Liver (tissue), 9 donors: ENCODE results near the gene SNX19. TPM values are rescaled to one million over a fixed set of nuclear protein-coding genes. Genes with fewer than 3 reads are reported as not detected.

Experiments used
- DNase-seq: peaks from one replicate; pipeline ENCODE4 v3.0.0-alpha.2; 2017; ENCODE audit warnings: low spot score
- H3K27ac ChIP-seq, 2 donors: one replicate each; pipeline ENCODE4 v1.7.0; 2013; ENCODE audit warnings: inconsistent platforms in 2 of 2, low read length in 2 of 2, control low read depth in 1 of 2, low read depth in 1 of 2, mild to moderate bottlenecking in 1 of 2
- H3K27me3 ChIP-seq, 4 donors: one replicate each; pipeline versions ENCODE4 v1.6.1 to v1.7.0; 2013; ENCODE audit warnings: low read length in 3 of 4, inconsistent platforms in 1 of 4, mild to moderate bottlenecking in 1 of 4, moderate library complexity in 1 of 4; ENCODE audit not compliant: control insufficient read depth in 4 of 4, insufficient read depth in 4 of 4
- H3K36me3 ChIP-seq, 4 donors: one replicate each; pipeline versions ENCODE4 v1.6.1 to v1.7.0; 2013; ENCODE audit warnings: low read length in 3 of 4, mild to moderate bottlenecking in 3 of 4, low read depth in 1 of 4, moderate library complexity in 1 of 4; ENCODE audit not compliant: control insufficient read depth in 4 of 4, insufficient read depth in 3 of 4
- H3K4me1 ChIP-seq, 4 donors: one replicate each; pipeline versions ENCODE4 v1.6.1 to v1.7.0; 2013; ENCODE audit warnings: low read length in 3 of 4, mild to moderate bottlenecking in 3 of 4, moderate library complexity in 1 of 4; ENCODE audit not compliant: control insufficient read depth in 4 of 4, insufficient read depth in 4 of 4
- H3K4me3 ChIP-seq, 3 donors: one replicate each; pipeline versions ENCODE4 v1.6.1 to v1.7.0; 2013; ENCODE audit warnings: low read length in 3 of 3, control low read depth in 1 of 3, low read depth in 1 of 3, mild to moderate bottlenecking in 1 of 3
- H3K9ac ChIP-seq, 2 donors: one replicate each; pipeline ENCODE4 v1.7.0; 2013; ENCODE audit warnings: low read length in 2 of 2, mild to moderate bottlenecking in 2 of 2, moderate library complexity in 2 of 2, control low read depth in 1 of 2, low read depth in 1 of 2
- H3K9me3 ChIP-seq, 4 donors: one replicate each; pipeline versions ENCODE4 v1.6.1 to v1.7.0; 2013; ENCODE audit warnings: low read length in 3 of 4; ENCODE audit not compliant: control insufficient read depth in 4 of 4
- EGR1 ChIP-seq, 2 donors: IDR thresholded peaks; 2 replicates each; pipeline ENCODE4 v1.6.1; 2016 to 2018; ENCODE audit warnings: antibody characterized with exemption in 2 of 2, low read depth in 2 of 2
- FOXA1 ChIP-seq: IDR thresholded peaks from 2 replicates; pipeline ENCODE4 v1.6.1; 2016; ENCODE audit warnings: antibody characterized with exemption
- FOXA2 ChIP-seq: IDR thresholded peaks from 2 replicates; pipeline ENCODE4 v1.6.1; 2016; ENCODE audit warnings: antibody characterized with exemption
- GABPA ChIP-seq, 2 donors: IDR thresholded peaks in 1 of 2; conservative IDR thresholded peaks in 1 of 2; 2 replicates each; pipeline ENCODE4 v1.6.1; 2016; ENCODE audit warnings: antibody characterized with exemption in 2 of 2, mild to moderate bottlenecking in 1 of 2, moderate library complexity in 1 of 2
- HNF4A ChIP-seq, 2 donors: conservative IDR thresholded peaks; 2 replicates each; pipeline ENCODE4 v1.6.1; 2016; ENCODE audit warnings: antibody characterized with exemption in 2 of 2, mild to moderate bottlenecking in 2 of 2
- HNF4G ChIP-seq: IDR thresholded peaks from 2 replicates; pipeline ENCODE4 v1.6.1; 2016; ENCODE audit warnings: antibody characterized with exemption
- JUND ChIP-seq, 2 donors: IDR thresholded peaks; 2 replicates each; pipeline ENCODE4 v1.6.1; 2016; ENCODE audit warnings: antibody characterized with exemption in 2 of 2
- NR2F2 ChIP-seq: IDR thresholded peaks from 2 replicates; pipeline ENCODE4 v1.6.1; 2016; ENCODE audit warnings: antibody characterized with exemption
- RAD21 ChIP-seq, 2 donors: IDR thresholded peaks; 2 replicates each; pipeline ENCODE4 v1.6.1; 2016; ENCODE audit warnings: antibody characterized with exemption in 2 of 2, mild to moderate bottlenecking in 2 of 2
- RXRA ChIP-seq, 2 donors: IDR thresholded peaks; 2 replicates each; pipeline ENCODE4 v1.6.1; 2017 to 2018; ENCODE audit warnings: antibody characterized with exemption in 2 of 2, mild to moderate bottlenecking in 1 of 2
- SP1 ChIP-seq: IDR thresholded peaks from 2 replicates; pipeline ENCODE4 v1.6.1; 2018; ENCODE audit warnings: antibody characterized with exemption, mild to moderate bottlenecking
- TAF1 ChIP-seq: conservative IDR thresholded peaks from 2 replicates; pipeline ENCODE4 v1.6.1; 2016; ENCODE audit warnings: antibody characterized with exemption, mild to moderate bottlenecking
- YY1 ChIP-seq: IDR thresholded peaks from 2 replicates; pipeline ENCODE4 v1.6.1; 2016; ENCODE audit warnings: antibody characterized with exemption, mild to moderate bottlenecking
- WGBS: extraction: QIAGEN DNeasy Blood & Tissue Kit; methylation state at CpG from one replicate; pipeline ENCODE4 v1.1.7; 2013; 5-methylcytosine and 5-hydroxymethylcytosine counted together
- polyA plus RNA-seq, 2 donors: library from polyadenylated mRNA; stranded (reverse) in 1 of 2; unstranded in 1 of 2; fragments of 200-250 nt in 1 of 2; fragments of >200 nt in 1 of 2; fragmentation: Nextera tagmentation in 1 of 2; extraction: Ambion mirVana in 1 of 2; gene quantifications; one replicate each; pipeline versions ENCODE4 v1.2.1 to v1.2.3, GENCODE V29; 2013 to 2015
- total RNA-seq, 2 donors: library from RNA; depleted of rRNA; stranded (reverse); fragments of >200 nt; gene quantifications; one replicate each; pipeline ENCODE4 v1.2.3, GENCODE V29; 2014
- TF ChIP-seq, protein P1 (sequence below): IDR thresholded peaks from 2 replicates; pipeline ENCODE4 v1.6.1; 2016; ENCODE audit warnings: antibody characterized with exemption, mild to moderate bottlenecking
- TF ChIP-seq, protein P2 (sequence below): fragments of 150-350 bp; IDR thresholded peaks from 2 replicates; pipeline ENCODE4 v1.5.1; 2017; ENCODE audit warnings: improper control_type of control experiment, low read depth, low read length; ENCODE audit not compliant: missing input control
- TF ChIP-seq, protein P3 (sequence below): IDR thresholded peaks from 2 replicates; pipeline ENCODE4 v1.6.1; 2016; ENCODE audit warnings: antibody characterized with exemption
- TF ChIP-seq, protein P4 (sequence below): IDR thresholded peaks from 2 replicates; pipeline ENCODE4 v1.6.1; 2016; ENCODE audit warnings: antibody characterized with exemption
- TF ChIP-seq, protein P5 (sequence below): IDR thresholded peaks from 2 replicates; pipeline ENCODE4 v1.6.1; 2016; ENCODE audit warnings: antibody characterized with exemption
- donor health status: healthy.
- donor health status: healthy.
- donor health status: healthy.
- donor health status: healthy.
- donor health status: healthy.

SNX19 gene
- total and polyA plus RNA-seq, 4 donors, result 16.5 to 94.5 (median 32.7) TPM

DNA sequence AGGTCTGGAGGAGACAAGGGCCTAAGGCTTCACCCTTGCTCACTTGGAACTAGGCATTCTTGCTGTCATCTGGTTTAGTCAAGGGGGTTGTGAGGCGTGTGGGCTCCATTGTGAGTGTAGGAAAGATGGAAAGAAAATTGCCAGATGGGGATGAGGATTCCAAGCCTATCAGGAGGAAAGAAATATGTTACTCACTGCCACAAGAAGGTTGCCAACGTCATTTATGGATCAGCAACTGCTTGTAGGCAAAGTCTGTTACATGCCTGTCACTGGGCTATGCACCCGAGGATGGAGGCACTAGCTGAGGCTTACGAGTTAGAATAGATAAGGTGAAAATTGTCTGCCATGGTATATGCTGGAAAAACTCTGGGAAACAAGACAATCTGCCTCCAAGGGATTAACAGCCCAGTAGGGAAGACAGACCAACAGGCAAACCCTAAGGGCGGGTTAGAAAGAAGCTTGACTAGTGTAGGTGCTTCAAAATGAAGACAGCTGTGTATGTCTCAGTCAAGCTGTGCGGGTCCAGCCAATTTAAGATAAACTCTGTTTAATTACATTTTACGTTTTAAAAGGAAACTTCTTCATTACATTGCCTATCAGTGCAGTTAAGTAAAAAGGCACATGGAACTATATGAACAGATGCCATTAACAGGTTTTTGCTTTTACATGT, 47.4 kb downstream of the SNX19 start (continued):
- TF ChIP-seq, protein P1, sequence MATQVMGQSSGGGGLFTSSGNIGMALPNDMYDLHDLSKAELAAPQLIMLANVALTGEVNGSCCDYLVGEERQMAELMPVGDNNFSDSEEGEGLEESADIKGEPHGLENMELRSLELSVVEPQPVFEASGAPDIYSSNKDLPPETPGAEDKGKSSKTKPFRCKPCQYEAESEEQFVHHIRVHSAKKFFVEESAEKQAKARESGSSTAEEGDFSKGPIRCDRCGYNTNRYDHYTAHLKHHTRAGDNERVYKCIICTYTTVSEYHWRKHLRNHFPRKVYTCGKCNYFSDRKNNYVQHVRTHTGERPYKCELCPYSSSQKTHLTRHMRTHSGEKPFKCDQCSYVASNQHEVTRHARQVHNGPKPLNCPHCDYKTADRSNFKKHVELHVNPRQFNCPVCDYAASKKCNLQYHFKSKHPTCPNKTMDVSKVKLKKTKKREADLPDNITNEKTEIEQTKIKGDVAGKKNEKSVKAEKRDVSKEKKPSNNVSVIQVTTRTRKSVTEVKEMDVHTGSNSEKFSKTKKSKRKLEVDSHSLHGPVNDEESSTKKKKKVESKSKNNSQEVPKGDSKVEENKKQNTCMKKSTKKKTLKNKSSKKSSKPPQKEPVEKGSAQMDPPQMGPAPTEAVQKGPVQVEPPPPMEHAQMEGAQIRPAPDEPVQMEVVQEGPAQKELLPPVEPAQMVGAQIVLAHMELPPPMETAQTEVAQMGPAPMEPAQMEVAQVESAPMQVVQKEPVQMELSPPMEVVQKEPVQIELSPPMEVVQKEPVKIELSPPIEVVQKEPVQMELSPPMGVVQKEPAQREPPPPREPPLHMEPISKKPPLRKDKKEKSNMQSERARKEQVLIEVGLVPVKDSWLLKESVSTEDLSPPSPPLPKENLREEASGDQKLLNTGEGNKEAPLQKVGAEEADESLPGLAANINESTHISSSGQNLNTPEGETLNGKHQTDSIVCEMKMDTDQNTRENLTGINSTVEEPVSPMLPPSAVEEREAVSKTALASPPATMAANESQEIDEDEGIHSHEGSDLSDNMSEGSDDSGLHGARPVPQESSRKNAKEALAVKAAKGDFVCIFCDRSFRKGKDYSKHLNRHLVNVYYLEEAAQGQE, result no peak

DNA sequence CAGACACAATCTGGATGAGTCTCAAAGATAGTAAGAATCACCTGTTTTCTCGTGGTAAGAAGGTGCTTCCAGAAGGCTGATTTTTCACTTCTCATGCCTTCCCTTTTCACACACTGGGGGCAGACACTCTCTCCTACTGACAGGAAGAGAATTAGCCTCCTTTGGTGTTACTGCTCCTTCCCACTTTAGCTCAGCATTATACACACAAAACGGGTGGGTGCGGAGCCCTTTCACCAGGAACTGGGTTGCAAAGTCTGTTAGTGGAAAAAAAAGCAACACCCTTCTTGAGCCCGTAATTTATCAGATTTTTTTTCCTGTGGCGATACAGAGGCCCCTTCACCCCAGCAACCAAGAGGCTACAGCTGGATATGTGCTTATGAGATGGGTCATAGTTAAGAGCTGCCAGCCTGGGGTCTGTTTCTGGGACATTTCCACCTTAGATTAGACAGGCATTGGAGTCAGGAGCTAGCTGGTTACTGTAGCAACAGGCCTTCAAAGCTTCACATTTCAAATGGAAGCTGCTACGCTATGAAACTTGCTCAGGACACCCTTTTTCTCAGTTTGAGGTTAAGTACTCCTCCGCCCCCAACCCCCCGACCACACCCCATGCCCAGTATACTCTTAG, 48.1 kb downstream of the SNX19 start:
- Histone ChIP-seq H3K4me1 (peaks cover 0 to 18% (median 6%) of the 10 kb centered on the region in 4 donors), H3K27ac (no peak overlapping the region), H3K4me3 (no peak overlapping the region), H3K9ac (no peak overlapping the region), H3K36me3 (peaks cover 0 to 9% (median 2%) of the 10 kb centered on the region in 4 donors), H3K9me3 (no peaks in the 10 kb centered on the region), H3K27me3 (no peaks in the 10 kb centered on the region)
- no peak for TF ChIP-seq NR2F2
- TF ChIP-seq, protein P2, sequence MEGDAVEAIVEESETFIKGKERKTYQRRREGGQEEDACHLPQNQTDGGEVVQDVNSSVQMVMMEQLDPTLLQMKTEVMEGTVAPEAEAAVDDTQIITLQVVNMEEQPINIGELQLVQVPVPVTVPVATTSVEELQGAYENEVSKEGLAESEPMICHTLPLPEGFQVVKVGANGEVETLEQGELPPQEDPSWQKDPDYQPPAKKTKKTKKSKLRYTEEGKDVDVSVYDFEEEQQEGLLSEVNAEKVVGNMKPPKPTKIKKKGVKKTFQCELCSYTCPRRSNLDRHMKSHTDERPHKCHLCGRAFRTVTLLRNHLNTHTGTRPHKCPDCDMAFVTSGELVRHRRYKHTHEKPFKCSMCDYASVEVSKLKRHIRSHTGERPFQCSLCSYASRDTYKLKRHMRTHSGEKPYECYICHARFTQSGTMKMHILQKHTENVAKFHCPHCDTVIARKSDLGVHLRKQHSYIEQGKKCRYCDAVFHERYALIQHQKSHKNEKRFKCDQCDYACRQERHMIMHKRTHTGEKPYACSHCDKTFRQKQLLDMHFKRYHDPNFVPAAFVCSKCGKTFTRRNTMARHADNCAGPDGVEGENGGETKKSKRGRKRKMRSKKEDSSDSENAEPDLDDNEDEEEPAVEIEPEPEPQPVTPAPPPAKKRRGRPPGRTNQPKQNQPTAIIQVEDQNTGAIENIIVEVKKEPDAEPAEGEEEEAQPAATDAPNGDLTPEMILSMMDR, result no peak
- no peak for TF ChIP-seq RXRA (IDR thresholded peaks at IDR 0.05)
- no peak for TF ChIP-seq TAF1
- no peak for TF ChIP-seq FOXA2
- TF ChIP-seq JUND (IDR thresholded peaks at IDR 0.05), result no peak
- TF ChIP-seq, protein P3, sequence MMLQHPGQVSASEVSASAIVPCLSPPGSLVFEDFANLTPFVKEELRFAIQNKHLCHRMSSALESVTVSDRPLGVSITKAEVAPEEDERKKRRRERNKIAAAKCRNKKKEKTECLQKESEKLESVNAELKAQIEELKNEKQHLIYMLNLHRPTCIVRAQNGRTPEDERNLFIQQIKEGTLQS, result no peak
- TF ChIP-seq, protein P4, sequence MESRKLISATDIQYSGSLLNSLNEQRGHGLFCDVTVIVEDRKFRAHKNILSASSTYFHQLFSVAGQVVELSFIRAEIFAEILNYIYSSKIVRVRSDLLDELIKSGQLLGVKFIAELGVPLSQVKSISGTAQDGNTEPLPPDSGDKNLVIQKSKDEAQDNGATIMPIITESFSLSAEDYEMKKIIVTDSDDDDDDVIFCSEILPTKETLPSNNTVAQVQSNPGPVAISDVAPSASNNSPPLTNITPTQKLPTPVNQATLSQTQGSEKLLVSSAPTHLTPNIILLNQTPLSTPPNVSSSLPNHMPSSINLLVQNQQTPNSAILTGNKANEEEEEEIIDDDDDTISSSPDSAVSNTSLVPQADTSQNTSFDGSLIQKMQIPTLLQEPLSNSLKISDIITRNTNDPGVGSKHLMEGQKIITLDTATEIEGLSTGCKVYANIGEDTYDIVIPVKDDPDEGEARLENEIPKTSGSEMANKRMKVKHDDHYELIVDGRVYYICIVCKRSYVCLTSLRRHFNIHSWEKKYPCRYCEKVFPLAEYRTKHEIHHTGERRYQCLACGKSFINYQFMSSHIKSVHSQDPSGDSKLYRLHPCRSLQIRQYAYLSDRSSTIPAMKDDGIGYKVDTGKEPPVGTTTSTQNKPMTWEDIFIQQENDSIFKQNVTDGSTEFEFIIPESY, result no peak
- TF ChIP-seq, protein P1, result no peak
- TF ChIP-seq RAD21 (IDR thresholded peaks at IDR 0.05), result no peak
- TF ChIP-seq HNF4G, result no peak
- no peak for TF ChIP-seq FOXA1
- no peak for TF ChIP-seq HNF4A (conservative IDR thresholded peaks at IDR 0.05)
- no peak for TF ChIP-seq SP1
- TF ChIP-seq YY1, result no peak
- TF ChIP-seq, protein P5, sequence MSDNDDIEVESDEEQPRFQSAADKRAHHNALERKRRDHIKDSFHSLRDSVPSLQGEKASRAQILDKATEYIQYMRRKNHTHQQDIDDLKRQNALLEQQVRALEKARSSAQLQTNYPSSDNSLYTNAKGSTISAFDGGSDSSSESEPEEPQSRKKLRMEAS, result no peak
- no peak for TF ChIP-seq GABPA (IDR thresholded peaks at IDR 0.05 in 1 of 2, conservative IDR thresholded peaks at IDR 0.05 in 1 of 2)
- no peak for TF ChIP-seq EGR1 (IDR thresholded peaks at IDR 0.05; ENCODE audit: low read depth in 2 of 2)
- 90% methylated on average over 8 of the region's 8 CpGs for WGBS
- DNase-seq, result no peak
